Calu3 (cell line): Measurements from ENCODE around the gene WDR83. TPM values are rescaled to one million over a fixed set of nuclear protein-coding genes. Genes with fewer than 3 reads are reported as not detected.
A peak's percentile ranks its signal among the peaks of the same experiment; 100 is the strongest.
"Not testable (repeated sequence)": the region's sequence is repeated elsewhere in the genome, so short reads cannot be mapped to it uniquely, and the experiment has no call there.

ENCODE experiments used
- Bru-seq: library from RNA; stranded (reverse); fragments of 400-500 nt; gene quantifications from one replicate; lab custom pipeline; 2021; lab: Mats Ljungman, UMichigan
- BruChase-seq, 2 experiments: library from RNA; stranded (reverse); fragments of 400-500 nt; gene quantifications; one replicate each; lab custom pipeline; 2021; lab: Mats Ljungman, UMichigan
- BruUV-seq: library from RNA; stranded (reverse); fragments of 400-500 nt; replicated peaks from 2 replicates; lab custom pipeline; 2021; lab: Mats Ljungman, UMichigan
- CTCF ChIA-PET: fragments of 300-600 bp; sonication (Branson Sonifier 250); formaldehyde crosslinking; loops from one replicate; lab custom pipeline; 2022; ENCODE audit warnings: antibody characterized with exemption; lab: Charles Lee
- DNase-seq: peaks from one replicate; pipeline ENCODE4 v3.0.0; 2022
- H3K27ac Mint-ChIP-seq: one replicate; pipeline ENCODE4 v1.8.0; 2022; ENCODE audit warnings: mixed read lengths; ENCODE audit not compliant: unreplicated experiment
- H3K27me3 Mint-ChIP-seq: one replicate; pipeline ENCODE4 v1.8.0; 2022; ENCODE audit warnings: mixed read lengths; ENCODE audit not compliant: unreplicated experiment
- H3K36me3 Mint-ChIP-seq: one replicate; pipeline ENCODE4 v1.8.0; 2022; ENCODE audit warnings: mild to moderate bottlenecking, moderate library complexity, mixed read lengths; ENCODE audit not compliant: insufficient read depth, unreplicated experiment
- H3K4me1 Mint-ChIP-seq: one replicate; pipeline ENCODE4 v1.8.0; 2022; ENCODE audit warnings: mild to moderate bottlenecking, low read depth, mixed read lengths; ENCODE audit not compliant: unreplicated experiment
- H3K4me3 Mint-ChIP-seq: one replicate; pipeline ENCODE4 v1.8.0; 2022; ENCODE audit warnings: mild to moderate bottlenecking, low read depth, moderate library complexity, mixed read lengths; ENCODE audit not compliant: unreplicated experiment
- H3K9me3 Mint-ChIP-seq: one replicate; pipeline ENCODE4 v1.8.0; 2022; ENCODE audit warnings: low read depth, mixed read lengths; ENCODE audit not compliant: unreplicated experiment
- CTCF ChIP-seq: fragments of 200-600 bp; IDR thresholded peaks from one replicate; pipeline ENCODE4 v1.8.0; 2022; ENCODE audit warnings: antibody characterized with exemption; ENCODE audit not compliant: unreplicated experiment
- intact Hi-C: fragments of 100-400 bp; cut with micrococcal nuclease; formaldehyde crosslinking; loops from one replicate; pipeline ENCODE4 v1.10.0; 2022; ENCODE audit not compliant: unreplicated experiment
- long read RNA-seq: library from polyadenylated mRNA; stranded (forward); transcript quantifications from one replicate; pipeline ENCODE4 v2.0.0, GENCODE V29; 2022
- total RNA-seq: library from RNA; stranded (reverse); gene quantifications from 2 replicates; pipeline ENCODE4 v1.2.3, GENCODE V29; 2022

Gene WDR83
- total RNA-seq (10.1 and 10.8 TPM in 2 replicates), Bru-seq, nascent RNA (percentile 41 among the genes with signal in this experiment), BruChase-seq, experiment 1, labeled RNA remaining after a 6-hour chase (percentile 49 among the genes with signal in this experiment), BruChase-seq, experiment 2, labeled RNA remaining after a 2-hour chase (percentile 45 among the genes with signal in this experiment)
- long read RNA-seq, partial matches to known transcripts = 20 of 27 reads
- long read RNA-seq, other reads (novel, unspliced or antisense) = 7 of 27 reads

- Mint-ChIP-seq H3K9me3 (no peaks in the 10 kb centered on the region), H3K36me3 (peaks cover 46% of the 10 kb centered on the region), H3K4me3 (peak within 1 kb of the TSS; percentile 88), H3K27me3 (no peaks in the 10 kb centered on the region), H3K4me1 (no peaks in the 10 kb centered on the region), H3K27ac (peak within 1 kb of the TSS; percentile 77)
- CTCF ChIA-PET = no interaction called here
- DNase-seq = peak; percentile 74
- intact Hi-C loops = loop anchor here (5.0 kb wide), 1 partner anchor 104 kb away; no protein-coding TSS in a partner anchor
- TF ChIP-seq CTCF = no peak
- BruUV-seq = no TSS peak
These were observed at the start of gene WDR83, which contains the start of gene MAN2B1 for GRCh38 chr19:12666265-12667048. WDR83 (plus strand) TSS chr19:12666807; CDS start chr19:12669791, 2,984 bp downstream. MAN2B1 (minus strand) TSS chr19:12666742; CDS start chr19:12666701, 41 bp downstream.

- TF ChIP-seq CTCF = no peak
- intact Hi-C loops = no loop called here
- peaks cover 45% of the 10 kb centered on the region for H3K36me3 Mint-ChIP-seq
These were observed 49.0 kb upstream of the WDR83 start for GRCh38 chr19:12617646-12618045.

GRCh38 chr19:12621253-12622024 is 45.2 kb upstream of the WDR83 start:
- H3K4me3 Mint-ChIP-seq, intact Hi-C loops, H3K27me3 Mint-ChIP-seq, DNase-seq, H3K27ac Mint-ChIP-seq, H3K4me1 Mint-ChIP-seq, CTCF ChIA-PET, BruUV-seq, H3K9me3 Mint-ChIP-seq: not testable (repeated sequence)
- peaks cover 45% of the 10 kb centered on the region for H3K36me3 Mint-ChIP-seq

More at GRCh38 chr19:12617646-12618045, 49.0 kb upstream of the WDR83 start:
- CTCF ChIA-PET = interaction anchor here (0.6 kb wide), 1 partner anchor 59 kb away, joined by 3 read pairs; no protein-coding TSS in a partner anchor
- DNase-seq = no peak
- BruUV-seq = no TSS peak
- no peaks in the 10 kb centered on the region for H3K4me1 Mint-ChIP-seq
- no peak overlapping the region for H3K27ac Mint-ChIP-seq
- no peaks in the 10 kb centered on the region for H3K27me3 Mint-ChIP-seq
- H3K9me3 Mint-ChIP-seq = no peaks in the 10 kb centered on the region
- H3K4me3 Mint-ChIP-seq = no peak overlapping the region

GRCh38 chr19:12623361-12624031 is 43.1 kb upstream of the WDR83 start:
- intact Hi-C loops = no loop called here
- no peak for DNase-seq
- CTCF ChIA-PET = interaction anchor here (0.7 kb wide), 1 partner anchor 37 kb away, joined by 5 read pairs; no protein-coding TSS in a partner anchor
- no peak overlapping the region for H3K4me3 Mint-ChIP-seq
- H3K27me3 Mint-ChIP-seq = no peaks in the 10 kb centered on the region
- H3K9me3 Mint-ChIP-seq = no peaks in the 10 kb centered on the region
- H3K27ac Mint-ChIP-seq = no peak overlapping the region
- peaks cover 55% of the 10 kb centered on the region for H3K36me3 Mint-ChIP-seq
- TF ChIP-seq CTCF = no peak
- no TSS peak for BruUV-seq
- no peaks in the 10 kb centered on the region for H3K4me1 Mint-ChIP-seq
